Stimulated activated CD8-positive, alpha-beta memory T cell treated with anti-CD3 and anti-CD28 coated beads, Interleukin-15, amount 100 ng/mL, for 48 hours (primary cell): ENCODE measurements around the gene TRIM71.

Experiments
- DNase-seq, 2 donors: peaks; one replicate each; pipeline ENCODE4 v3.0.0-alpha.2; 2020; ENCODE audit warnings: low read depth in 2 of 2

TRIM71 gene

DNA sequence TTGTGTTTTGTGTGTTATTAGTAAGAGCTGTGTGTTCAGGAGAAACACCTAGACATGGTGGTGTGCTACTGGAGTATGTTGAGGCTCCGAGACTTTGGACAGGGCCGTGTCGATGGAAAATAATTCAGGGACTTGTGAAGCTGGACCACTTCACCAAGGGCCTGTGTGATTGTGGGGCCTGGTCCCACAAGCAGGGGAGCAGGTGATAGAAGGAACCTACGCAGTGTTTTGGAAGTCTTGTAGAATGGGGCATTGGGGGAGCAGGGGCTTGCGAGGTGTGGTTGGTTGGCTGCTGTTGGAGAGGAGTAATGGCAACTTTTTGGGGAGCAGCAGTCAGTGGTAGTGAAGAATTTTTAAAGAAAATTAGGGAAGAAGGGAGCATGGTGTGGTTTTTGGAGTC is 48.7 kb downstream of the TRIM71 start:
- no peak for DNase-seq

DNA sequence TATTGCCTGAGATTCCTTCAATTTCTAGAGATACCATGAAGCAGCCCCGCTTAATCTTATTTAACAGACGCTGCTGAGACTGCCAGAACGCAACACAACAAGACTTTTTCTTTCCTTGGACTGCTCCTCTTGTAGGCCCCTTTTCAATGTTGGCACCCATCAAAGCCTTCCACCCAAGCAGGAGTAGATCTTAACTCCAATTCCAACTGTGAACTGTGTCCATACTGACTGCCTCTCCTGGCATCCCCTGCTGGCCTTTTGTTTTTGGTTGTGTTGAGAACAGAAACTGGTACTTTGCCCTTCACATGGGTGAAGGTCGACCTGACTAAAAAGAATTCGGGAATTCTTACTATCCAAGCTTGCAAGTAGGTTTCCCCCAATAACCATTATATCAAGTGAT is 50.2 kb downstream of the TRIM71 start:
- no peak for DNase-seq

DNA sequence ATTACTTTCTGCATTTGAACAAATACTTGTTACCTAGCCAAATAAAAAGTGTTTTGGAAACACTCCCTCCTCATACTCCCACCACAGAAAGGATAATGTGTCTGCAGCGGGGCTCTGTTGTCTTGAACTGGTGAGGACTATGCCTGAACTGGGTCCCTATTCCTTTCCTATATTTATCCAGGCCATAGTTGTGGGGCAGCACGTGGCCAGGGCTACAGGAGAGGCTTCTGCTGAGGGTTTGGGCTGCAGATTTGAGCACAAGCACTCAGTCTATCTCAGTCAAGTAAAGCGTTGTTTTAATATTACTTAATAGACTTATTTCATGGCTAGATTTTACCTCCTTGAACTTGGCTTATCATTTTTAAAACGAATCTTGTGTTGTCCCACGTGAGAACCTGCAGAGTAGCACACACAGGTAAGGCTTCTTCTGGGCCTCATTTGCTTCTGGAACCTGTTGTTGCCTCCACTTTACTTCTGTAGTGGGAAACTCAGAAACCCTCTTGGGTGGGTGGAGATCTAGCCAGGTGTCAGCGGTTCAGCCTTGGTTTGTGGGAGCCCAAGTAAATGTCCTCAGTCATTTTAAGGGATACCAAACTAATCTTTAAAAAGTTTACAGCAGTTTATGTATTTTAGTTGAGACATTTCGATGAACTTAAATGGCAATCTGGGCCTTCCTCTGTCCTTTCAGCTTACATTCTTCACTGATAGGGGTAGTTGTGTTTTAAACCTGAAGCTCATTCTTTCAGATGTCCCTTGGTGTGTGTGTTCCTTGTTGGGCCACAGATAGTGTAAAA is 51.1 kb downstream of the TRIM71 start:
- no peak for DNase-seq

DNA sequence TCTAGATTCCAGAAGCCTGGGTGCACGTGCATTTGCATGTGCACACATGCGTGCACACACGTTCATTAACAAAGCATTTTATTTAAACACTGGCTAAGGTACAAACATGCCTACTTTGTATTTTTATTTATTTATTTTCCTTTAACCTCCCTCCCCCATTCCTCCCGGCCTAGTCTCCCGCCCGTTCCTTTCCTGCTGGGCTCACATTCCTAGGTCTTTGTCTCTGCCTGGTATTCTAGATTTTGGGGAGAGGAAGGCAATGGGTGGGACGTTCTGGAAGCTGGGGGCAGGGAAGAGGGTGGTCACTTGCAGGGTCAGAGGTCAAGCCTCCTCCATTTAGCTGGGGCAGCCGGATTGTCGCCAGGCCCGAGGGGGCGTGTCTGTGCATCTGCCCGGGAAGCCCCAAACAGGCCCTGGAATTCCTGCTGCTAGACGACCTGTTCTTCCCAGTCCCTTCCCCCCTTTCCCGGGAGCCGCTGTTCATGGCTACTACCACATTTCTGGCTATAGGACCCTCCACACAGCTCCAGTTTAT is 51.8 kb downstream of the TRIM71 start:
- no peak for DNase-seq

DNA sequence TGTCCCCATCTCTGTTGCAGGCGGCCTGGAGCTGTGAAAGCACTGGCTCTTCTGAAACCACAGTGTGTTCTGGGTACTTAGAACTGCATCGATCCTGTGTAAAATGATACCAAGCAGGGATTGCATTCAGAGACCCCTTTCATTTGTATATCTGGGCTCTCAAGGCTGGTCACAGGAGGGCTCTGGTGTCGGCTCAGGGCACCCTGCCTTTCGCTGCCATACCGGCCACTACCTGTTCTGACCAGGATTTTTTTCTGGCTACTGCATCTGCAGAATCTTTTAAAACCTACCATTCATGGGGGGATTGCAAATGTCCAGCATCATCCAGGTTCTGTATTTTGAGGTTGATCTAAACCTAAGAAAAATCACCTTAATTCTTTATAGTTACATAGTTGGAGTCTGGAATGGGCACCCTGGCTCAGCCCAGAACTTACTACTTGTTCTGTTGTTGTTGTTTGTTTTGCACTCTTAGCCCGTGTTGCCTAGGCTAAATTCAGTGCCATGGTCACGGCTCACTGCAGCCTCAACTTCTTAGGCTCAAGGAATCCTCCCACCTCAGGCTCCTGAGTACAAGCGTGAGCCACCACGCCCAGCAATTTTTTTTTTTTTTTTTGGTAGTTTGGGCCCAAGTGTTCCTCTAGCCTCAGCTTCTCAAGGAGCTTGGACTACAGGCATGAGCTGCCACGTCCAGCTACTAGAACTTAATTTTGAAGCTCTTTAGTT is 52.7 kb downstream of the TRIM71 start:
- no peak for DNase-seq

DNA sequence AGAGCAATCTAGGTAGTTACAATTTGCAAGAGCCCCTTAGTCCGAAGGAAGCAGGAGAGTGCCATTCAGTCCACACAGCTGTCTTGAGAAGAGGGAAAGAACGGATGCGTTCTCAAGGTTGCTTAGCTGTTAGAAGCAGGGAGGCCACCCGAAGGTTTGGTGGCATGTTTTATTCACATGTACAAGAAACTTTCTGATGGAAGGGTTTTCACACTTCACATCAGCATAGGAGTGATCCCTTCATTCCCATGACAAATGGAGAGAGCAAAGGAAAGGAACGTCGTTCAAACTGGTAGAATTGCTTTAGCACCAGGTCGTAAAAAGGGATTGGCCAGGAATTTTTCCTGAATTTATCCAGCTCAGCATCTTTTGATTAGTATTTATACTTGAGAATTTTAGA is 53.5 kb downstream of the TRIM71 start:
- DNase-seq = no peak

DNA sequence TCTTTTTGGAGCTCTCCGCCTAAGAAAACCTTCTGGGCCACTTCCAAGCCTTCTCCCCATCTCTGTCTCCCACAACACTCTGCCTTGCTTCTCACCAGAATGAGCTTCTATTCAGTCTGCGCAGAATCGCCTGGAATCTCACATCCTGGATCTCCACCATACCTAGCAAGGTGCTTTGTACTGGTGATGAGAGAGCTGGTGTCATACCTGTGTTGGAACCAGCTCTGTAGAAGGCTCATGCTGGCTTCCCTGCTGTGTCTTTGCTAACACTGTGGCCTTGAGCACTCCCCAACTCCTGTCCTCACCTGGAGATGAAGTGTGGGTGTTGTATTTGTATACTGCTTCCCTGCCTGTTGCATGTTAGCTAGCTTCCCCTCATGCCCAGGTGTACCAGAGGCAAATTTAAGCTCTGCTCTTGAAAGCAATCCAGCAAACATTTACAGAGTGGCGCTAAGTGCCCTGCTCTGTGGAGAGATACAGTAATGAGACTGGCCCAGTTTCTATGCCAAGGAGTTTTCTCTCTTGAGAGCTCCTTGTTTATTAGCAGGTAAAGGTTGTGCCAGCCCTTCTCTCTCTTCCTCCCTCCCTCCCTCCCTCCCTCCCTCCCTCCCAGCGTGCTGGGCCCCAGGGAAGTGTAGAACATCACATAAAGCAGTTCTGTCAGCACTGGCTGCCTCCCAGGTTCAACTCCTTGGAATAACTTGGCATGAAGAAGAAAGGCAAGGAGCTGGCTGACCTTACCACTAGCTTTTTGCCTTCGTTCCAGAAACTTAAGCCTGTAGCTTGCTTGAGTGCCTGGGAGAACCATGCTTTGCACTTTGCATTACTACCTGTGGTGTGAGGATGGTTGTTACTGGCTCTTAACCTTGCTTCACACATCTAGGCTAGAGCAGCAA is 54.9 kb downstream of the TRIM71 start:
- no peak for DNase-seq

DNA sequence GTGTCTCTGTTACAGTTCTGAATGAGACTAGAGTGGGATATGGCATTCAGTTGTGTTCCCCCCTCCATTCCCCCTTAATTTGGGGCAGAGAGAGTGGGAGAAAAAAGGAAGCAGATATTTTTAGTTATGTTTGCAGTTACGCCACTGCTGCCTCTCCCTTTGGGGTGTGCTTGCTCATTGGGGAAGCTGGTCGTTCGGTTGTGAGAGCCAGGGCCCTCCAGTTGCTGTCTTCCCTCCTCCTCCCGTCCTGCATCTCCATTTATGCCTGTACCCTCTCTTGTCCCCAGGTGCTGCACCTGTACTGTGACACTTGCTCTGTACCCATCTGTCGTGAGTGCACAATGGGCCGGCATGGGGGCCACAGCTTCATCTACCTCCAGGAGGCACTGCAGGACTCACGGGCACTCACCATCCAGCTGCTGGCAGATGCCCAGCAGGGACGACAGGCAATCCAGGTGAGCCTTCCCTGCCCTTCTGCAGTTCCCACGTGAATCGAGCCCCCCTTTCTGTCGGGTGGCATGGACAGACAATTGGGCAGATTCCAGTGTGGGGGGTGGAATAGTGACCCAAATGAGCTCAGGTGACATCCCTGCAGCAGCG is 55.8 kb downstream of the TRIM71 start:
- DNase-seq = no peak

DNA sequence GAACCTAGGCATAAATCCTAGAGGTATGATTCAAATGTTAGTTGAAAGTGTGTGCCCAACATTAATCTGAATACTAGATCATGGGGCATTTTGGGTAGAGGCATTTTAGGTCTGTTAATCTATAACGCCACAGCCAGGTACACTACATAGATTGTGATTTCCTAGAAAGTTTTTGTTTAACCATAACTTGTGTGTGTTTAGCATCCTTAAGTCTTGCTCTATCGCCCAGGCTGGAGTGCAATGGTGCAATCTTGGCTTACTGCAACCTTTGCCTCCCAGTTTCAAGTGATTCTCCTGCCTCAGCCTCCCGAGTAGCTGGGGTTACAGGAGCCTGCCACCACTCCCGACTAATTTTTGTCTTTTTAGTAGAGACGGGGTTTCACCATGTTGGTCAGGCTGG is 59.1 kb downstream of the TRIM71 start:
- no peak for DNase-seq

DNA sequence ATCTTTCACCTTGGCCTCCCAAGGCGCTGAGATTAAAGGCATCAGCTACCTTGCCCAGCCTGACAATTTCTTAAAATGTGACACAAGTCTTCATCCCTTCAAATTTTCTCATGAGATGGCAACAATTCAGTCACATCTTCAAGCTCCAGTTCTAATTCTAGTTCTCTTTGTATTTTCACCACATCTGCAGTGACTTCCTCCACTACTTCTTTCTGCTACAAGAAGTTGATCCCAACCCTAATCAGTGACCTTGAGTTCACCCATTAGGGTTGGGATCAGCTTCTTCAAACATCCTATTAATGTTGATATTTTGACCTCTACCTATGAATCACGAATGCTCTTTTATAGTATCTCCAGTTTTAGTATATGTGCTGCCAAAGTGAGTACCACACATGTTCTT is 59.8 kb downstream of the TRIM71 start:
- DNase-seq = no peak

DNA sequence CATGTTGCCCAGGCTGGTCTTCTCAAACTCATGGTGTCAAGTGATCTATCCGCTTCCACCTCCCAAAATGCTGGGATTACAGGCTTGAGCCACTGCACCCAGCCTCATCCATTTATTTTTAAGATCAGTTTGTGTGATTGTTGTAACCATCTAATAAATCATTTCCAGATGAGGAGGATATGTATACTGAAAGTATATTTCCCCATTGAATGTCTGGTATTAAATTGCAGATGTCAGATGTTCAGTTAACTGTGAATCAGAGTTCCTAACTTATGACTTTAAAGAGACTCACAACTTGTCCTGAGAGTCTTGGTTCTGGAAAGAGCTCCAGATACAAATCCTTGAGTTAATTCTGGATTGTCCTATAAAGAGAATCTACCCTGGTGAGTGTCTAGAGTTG is 62.4 kb downstream of the TRIM71 start:
- no peak for DNase-seq

DNA sequence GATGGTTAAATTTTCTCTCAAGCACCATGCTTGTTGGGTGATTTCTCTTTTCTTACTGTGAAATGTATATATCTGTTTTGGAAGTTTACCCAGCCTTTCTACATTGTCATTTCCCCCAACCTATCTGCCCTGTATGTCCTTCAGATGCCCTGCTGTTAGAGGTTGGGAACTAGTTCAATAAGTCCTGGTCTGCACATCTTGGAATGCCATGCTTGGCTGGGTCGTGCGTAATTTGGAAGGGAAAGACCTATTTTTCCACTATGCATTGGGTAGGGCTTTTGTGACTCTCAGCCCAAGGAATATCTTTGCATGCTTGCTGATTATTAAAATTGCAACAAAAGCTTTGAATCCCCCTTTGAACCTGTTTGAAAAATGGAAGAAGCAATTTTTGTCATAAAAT is 63.8 kb downstream of the TRIM71 start:
- DNase-seq = no peak

DNA sequence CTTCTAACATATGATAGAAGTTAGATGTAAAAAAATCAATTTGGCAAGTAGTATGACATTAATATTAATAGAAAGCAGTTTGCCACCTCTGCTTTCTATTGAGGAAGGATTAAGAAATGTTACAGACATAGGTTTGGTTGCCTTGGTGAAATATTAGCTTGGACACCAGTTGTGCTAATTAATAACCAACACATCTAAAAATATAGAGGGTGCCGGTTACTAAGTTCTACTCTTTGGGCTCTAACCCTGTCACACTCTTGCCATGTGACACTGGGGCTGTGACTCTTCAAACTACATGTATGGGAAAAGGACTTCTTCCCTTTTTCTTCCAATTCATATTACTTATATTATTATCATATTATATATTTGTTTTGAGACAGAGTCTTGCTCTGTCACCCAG is 64.4 kb downstream of the TRIM71 start:
- DNase-seq = no peak

DNA sequence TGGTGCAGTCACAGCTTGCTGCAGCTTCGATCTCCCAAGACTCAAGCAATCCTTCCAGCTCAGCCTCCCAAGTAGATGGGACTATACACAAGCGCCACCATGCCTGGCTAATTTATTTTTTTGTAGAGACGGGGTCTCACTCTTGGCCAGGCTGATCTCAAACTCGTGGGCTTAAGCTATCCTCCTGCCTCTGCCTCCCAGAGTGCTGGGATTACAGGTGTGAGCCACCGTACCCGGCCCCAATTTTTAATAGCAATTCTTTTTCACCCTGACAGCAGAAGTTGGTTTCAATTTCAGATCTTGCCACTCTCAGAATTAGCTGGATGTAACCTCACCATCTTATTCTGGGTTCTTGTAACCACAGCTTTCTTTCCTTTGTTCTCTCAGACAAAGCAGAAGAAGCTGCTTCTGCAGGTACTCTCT is 64.8 kb downstream of the TRIM71 start:
- no peak for DNase-seq

DNA sequence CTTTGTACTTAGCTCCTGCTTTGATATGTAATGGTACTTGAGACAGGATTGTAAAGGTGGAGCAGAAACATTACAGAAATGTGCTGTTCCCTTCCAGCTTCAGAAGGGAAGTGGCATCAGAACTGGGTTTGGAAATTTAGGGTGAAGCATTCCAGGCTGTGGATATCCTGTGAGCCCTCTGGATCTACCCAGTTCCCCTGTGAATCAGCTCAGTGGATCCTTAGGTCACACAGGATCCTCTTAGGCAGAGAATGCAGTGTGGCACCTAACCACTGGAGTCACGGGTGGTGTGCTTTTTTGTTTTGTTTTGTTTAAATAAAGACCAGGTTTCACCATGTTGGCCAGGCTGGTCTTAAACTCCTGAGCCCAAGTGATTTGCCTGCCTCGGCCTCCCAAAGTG is 66.0 kb downstream of the TRIM71 start:
- DNase-seq = no peak

DNA sequence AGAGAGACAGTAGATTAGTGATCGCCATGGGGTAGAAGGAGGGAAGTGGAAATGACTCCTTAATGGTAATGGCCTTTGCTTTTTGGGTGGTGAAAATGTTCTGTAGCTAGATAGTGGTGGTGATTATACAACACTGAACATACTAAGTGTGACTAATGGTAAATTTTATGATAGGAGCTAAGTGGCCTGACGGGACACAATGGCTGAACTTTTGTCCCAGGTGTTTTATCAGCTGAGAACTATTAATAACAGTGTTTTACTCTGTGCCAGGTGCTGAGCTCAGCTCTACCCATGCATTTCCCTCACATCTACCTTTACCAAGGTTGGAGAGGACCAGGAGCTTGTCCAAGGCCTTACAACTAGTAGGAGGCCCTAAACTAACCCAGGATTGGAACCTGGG is 66.8 kb downstream of the TRIM71 start:
- DNase-seq = no peak

DNA sequence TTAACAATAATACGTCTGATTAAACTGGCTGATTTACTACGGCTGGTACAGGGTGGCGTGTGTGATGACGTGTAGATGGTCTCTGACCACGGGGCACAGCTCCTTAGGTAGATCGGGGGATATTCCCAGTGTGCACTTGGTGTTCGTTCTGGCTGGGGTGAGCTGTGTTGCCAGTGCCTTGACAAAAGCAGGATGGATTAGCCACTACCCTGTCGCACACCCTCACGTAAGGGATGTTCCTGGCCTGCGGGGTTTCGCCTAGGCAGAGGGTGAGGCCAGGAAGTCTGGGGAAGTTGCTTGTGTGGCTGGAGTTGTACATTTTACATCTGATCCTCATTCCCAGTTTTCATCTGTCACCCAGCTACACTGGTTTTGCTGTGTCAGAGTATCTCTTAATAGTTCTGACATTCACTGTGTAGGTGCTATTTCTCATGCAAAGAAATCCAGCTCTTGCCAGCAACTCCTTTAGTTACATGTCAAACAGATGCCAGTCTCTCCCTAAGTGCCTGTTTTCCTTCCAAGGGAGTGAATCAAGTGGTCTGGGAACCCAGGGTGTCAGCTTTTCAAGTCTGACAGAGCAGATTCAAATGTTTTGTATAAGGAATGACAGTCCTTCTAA is 67.6 kb downstream of the TRIM71 start:
- DNase-seq = no peak

DNA sequence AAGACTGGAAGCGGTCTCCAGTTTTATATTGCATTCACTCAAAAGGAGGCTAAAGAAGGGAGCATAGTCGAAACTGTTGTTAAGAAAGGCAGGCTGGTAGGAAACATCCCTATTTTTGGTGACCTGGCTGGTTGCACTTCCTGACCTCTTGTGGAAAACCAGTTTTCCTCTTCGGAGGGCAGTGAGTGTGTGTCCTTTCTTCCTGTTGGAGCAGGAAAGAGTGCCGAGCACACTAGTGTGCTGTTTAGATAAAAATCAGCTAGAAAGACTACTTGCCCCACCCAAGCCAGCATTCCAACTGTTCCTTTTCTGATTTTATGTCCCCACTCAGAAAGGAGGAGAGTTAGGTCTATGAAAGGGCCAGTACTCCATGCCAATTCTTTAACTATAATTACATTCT is 68.5 kb downstream of the TRIM71 start:
- DNase-seq = no peak

DNA sequence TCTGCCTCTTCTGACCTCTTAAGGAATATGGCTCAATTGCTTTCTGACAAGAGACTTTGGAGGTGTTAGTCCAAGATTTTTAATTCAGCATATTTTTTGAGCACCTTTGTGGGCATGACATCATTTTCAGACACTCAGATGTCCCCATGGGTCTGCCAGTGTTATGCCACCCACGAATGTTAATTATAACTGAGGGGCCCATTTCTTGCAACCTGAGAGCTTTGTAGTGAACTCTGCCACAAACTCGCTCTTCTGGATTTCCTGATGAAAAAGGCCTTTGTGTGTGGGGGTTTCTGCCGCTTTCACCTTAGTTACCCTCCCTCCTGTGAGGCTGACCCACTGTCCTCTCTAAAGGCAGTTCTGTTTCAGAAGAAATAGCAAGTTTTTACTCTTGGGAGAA is 69.1 kb downstream of the TRIM71 start:
- DNase-seq = no peak

DNA sequence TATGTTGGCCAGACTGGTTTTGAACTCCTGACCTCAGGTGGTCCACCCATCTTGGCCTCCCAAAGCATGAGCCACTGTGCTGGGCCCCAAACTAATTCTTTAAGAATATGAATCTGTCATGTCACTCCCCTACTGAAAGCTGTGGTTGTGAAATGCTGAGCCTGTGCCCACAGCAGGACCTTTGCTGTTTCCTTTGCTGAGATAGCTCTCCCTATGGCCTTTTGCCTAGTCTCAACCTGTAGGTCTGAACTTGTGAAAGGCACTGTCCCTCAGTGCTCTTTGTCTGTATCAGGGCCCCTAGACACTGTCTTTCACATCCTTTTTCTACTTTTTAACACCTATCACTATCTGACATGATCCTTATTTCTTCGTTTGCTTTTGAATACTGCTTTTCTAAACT is 70.9 kb downstream of the TRIM71 start:
- DNase-seq = no peak
